GM13977 (cell line): ENCODE data around the gene XPO5.
"Not testable (repeated sequence)": the region's sequence is repeated elsewhere in the genome, so short reads cannot be mapped to it uniquely, and the experiment has no call there.

ENCODE experiments used
- DNase-seq: peaks from one replicate; pipeline ENCODE4 v3.0.0; 2012; ENCODE audit warnings: low spot score
- in situ Hi-C: fragments of 300-500 bp; cut with MboI; formaldehyde crosslinking; loops from one replicate; pipeline ENCODE4 v1.12.0; 2022; ENCODE audit warnings: low sequenced_read_pairs, low pct_unique_long_range_greater_than_20kb, mixed read lengths, inconsistent platforms; ENCODE audit not compliant: unreplicated experiment
- TF ChIP-seq, protein P1 (sequence below): IDR thresholded peaks from 2 replicates; pipeline ENCODE4 v1.5.1; 2012; ENCODE audit warnings: mild to moderate bottlenecking, control low read depth; ENCODE audit not compliant: insufficient read depth; ENCODE audit errors: extremely low read depth, missing control alignments

The XPO5 gene

GRCh38 chr6:43540507-43540906 is 35.3 kb downstream of the XPO5 start:
- DNase-seq, result no peak
- in situ Hi-C loops, result no loop called here
- TF ChIP-seq, protein P1, sequence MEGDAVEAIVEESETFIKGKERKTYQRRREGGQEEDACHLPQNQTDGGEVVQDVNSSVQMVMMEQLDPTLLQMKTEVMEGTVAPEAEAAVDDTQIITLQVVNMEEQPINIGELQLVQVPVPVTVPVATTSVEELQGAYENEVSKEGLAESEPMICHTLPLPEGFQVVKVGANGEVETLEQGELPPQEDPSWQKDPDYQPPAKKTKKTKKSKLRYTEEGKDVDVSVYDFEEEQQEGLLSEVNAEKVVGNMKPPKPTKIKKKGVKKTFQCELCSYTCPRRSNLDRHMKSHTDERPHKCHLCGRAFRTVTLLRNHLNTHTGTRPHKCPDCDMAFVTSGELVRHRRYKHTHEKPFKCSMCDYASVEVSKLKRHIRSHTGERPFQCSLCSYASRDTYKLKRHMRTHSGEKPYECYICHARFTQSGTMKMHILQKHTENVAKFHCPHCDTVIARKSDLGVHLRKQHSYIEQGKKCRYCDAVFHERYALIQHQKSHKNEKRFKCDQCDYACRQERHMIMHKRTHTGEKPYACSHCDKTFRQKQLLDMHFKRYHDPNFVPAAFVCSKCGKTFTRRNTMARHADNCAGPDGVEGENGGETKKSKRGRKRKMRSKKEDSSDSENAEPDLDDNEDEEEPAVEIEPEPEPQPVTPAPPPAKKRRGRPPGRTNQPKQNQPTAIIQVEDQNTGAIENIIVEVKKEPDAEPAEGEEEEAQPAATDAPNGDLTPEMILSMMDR, result no peak

- in situ Hi-C loops, DNase-seq: not testable (repeated sequence)
These were observed 36.4 kb downstream of the XPO5 start for GRCh38 chr6:43539409-43539808.

DNA sequence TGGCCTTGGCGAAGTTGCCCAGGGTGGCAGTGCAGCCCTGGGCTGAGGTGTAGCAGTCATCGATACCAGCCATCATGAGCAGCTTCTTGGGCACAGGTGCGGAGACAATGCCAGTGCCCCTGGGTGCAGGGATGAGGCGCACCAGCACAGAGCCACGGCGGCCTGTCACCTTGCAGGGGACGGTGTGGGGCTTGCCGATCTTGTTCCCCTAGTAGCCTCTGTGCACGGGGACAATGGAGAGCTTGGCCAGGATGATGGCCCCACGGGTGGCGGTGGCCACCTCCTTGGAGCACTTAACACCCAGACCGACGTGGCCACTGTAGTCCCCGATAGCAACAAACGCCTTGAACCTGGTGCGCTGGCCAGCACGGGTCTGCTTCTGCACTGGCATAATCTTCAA is 36.9 kb downstream of the XPO5 start:
- DNase-seq, in situ Hi-C loops: not testable (repeated sequence)

DNA sequence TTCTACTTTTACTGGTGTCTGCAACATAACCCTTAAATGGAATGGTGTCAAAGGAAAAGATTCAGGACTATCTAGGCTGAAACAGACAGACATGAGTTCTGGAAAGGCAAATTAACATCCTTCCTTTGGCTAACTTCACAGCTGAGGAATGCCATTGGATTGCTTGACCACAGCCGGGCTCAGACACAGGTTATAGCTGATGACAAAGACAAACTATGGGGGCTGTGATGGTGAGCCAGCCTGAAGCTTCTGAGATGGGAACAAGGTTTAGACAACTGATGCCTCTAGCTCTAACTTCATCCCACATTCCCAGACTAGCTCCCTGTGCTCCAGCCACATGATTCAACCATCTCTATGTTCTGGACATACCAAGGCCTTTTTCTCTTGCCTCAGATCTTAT is 43.6 kb downstream of the XPO5 start:
- TF ChIP-seq, protein P1, result no peak
- DNase-seq, result no peak
- in situ Hi-C loops, result no loop called here

GRCh38 chr6:43524483-43524961 is 51.3 kb downstream of the XPO5 start:
- DNase-seq, result no peak
- in situ Hi-C loops, result no loop called here
- TF ChIP-seq, protein P1, result no peak

DNA sequence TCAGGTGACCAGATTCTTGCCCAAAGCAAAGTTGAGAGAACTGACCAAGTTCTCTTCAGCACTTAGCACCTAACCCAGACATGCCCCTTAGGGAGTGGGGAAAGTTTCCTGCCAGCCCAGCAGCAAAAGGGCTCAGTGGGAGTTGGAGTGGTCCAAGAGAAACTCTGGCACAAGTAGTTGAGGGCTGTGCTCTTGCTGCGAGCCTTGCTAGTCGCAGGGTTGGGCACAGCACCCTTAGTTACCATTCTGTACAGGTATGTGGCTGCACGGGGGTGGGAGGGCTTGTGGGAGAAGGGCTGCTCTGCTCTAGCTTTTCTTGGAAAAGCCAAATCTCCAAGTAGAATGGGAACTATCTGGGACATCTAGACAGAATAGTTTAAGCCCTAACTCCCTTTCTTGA is 52.6 kb downstream of the XPO5 start:
- TF ChIP-seq, protein P1, result no peak
- no peak for DNase-seq
- in situ Hi-C loops, result no loop called here

GRCh38 chr6:43522547-43523261 is 53.1 kb downstream of the XPO5 start:
- no peak for DNase-seq
- TF ChIP-seq, protein P1, result no peak
- in situ Hi-C loops, result no loop called here

DNA sequence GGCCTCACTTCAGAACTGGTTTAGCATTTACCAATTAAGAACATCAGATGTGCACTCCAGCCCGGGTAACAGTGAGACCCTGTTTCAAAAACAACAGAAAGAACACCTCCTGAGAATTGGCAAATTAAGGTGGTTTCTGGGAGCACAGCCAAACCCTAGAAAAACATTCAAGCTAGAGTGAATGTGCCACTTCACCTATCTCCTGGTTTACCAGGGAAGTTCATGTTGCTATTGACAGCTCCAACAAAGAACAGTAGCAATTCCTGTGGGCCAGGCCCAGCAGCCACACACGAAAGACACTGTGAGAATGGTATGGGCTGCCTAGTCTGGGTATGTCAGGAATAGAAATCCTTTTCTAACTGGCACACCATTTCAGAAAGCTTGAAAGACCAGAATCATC is 54.0 kb downstream of the XPO5 start:
- in situ Hi-C loops, result no loop called here

More for the DNA sequence above, 54.0 kb downstream of the XPO5 start:
- DNase-seq, result no peak
- TF ChIP-seq, protein P1, result no peak
